SU-DHL-6 (cell line): ENCODE results near the gene SLX4.

Experiments
- EZH2phosphoT487 ChIP-seq: fragments of 200-600 bp; sonication (generic), shearing (Covaris generic); conservative IDR thresholded peaks from 2 replicates; pipeline ENCODE4 v1.6.1; 2018; ENCODE audit warnings: mild to moderate bottlenecking, antibody characterized with exemption, low read length, moderate library complexity, mixed read lengths
- TF ChIP-seq, protein P1 (sequence below): fragments of 200-600 bp; sonication (generic); IDR thresholded peaks from one replicate; pipeline ENCODE4 v1.5.1; 2017; ENCODE audit warnings: antibody characterized with exemption, mild to moderate bottlenecking, low read length, moderate library complexity; ENCODE audit not compliant: insufficient read depth, poor library complexity, severe bottlenecking

DNA sequence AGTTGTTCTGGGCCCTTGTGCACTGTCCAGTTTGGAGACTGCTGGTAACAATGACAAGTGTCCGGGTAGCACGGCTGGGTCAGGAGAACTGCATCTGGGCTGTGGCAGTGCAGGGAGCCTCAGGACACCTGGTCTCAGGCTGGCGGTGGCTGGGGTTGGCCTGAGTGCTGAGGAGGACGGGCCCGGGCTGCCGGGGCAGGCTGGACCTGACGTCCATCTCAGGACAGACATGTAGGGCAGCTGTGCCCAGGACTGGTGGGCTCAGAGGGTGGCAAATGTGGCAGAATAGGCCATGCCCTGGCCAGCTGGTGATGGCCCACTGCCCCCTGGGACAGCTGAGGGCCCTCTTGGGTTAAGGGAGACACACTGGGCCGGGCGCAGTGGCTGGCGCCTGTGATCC lies 30.0 kb downstream of the SLX4 start:
- no peak for TF ChIP-seq EZH2phosphoT487
- TF ChIP-seq, protein P1, sequence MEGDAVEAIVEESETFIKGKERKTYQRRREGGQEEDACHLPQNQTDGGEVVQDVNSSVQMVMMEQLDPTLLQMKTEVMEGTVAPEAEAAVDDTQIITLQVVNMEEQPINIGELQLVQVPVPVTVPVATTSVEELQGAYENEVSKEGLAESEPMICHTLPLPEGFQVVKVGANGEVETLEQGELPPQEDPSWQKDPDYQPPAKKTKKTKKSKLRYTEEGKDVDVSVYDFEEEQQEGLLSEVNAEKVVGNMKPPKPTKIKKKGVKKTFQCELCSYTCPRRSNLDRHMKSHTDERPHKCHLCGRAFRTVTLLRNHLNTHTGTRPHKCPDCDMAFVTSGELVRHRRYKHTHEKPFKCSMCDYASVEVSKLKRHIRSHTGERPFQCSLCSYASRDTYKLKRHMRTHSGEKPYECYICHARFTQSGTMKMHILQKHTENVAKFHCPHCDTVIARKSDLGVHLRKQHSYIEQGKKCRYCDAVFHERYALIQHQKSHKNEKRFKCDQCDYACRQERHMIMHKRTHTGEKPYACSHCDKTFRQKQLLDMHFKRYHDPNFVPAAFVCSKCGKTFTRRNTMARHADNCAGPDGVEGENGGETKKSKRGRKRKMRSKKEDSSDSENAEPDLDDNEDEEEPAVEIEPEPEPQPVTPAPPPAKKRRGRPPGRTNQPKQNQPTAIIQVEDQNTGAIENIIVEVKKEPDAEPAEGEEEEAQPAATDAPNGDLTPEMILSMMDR = no peak
